GM23338 (cell line): Measurements from ENCODE around the gene LDLR. TPM values are rescaled to one million over a fixed set of nuclear protein-coding genes. Genes with fewer than 3 reads are reported as not detected.
"Not testable (repeated sequence)": the region's sequence is repeated elsewhere in the genome, so short reads cannot be mapped to it uniquely, and the experiment has no call there.

ENCODE experiments used
- ATAC-seq: fragments of 200-7000 bp; cut with Tn5 transposase; 3 replicates; pipeline ENCODE4 v1.9.1; 2020
- DNase-seq: peaks from one replicate; pipeline ENCODE4 v3.0.0-alpha.2; 2015; ENCODE audit warnings: low spot score
- H2AFZ ChIP-seq: fragments of 200-600 bp; sonication (generic); 2 replicates; pipeline ENCODE4 v1.8.0; 2016; ENCODE audit warnings: antibody characterized with exemption, mild to moderate bottlenecking, moderate library complexity
- H3F3A ChIP-seq: fragments of 200-600 bp; sonication (generic); replicated peaks from 2 replicates; pipeline ENCODE4 v1.8.0; 2017; ENCODE audit warnings: antibody characterized with exemption, mixed run types, low read depth
- H3K27ac ChIP-seq: fragments of 200-600 bp; sonication (generic); 2 replicates; pipeline ENCODE4 v1.6.1; 2016; ENCODE audit warnings: low read depth
- H3K27me3 ChIP-seq: fragments of 200-600 bp; sonication (generic); 2 replicates; pipeline ENCODE4 v1.8.0; 2016; ENCODE audit warnings: mild to moderate bottlenecking, mixed run types, moderate library complexity; ENCODE audit not compliant: insufficient read depth
- H3K36me3 ChIP-seq: fragments of 200-600 bp; sonication (generic); 2 replicates; pipeline ENCODE4 v1.8.0; 2016; ENCODE audit warnings: mild to moderate bottlenecking; ENCODE audit not compliant: insufficient read depth
- H3K4me1 ChIP-seq: fragments of 200-600 bp; sonication (generic); 2 replicates; pipeline ENCODE4 v1.8.0; 2016; ENCODE audit warnings: mild to moderate bottlenecking, moderate library complexity; ENCODE audit not compliant: insufficient read depth
- H3K4me2 ChIP-seq: fragments of 200-600 bp; sonication (generic); 2 replicates; pipeline ENCODE4 v1.7.1; 2017; ENCODE audit warnings: mixed run types
- H3K4me3 ChIP-seq: fragments of 200-600 bp; sonication (generic); 2 replicates; pipeline ENCODE4 v1.6.1; 2016; ENCODE audit warnings: mixed run types
- H3K79me2 ChIP-seq: fragments of 200-600 bp; sonication (generic); replicated peaks from 2 replicates; pipeline ENCODE4 v1.8.0; 2017; ENCODE audit warnings: mild to moderate bottlenecking; ENCODE audit not compliant: insufficient read depth
- H3K9me2 ChIP-seq: fragments of 200-600 bp; sonication (generic); 2 replicates; pipeline ENCODE4 v1.8.0; 2017; ENCODE audit not compliant: insufficient read depth
- H4K20me1 ChIP-seq: fragments of 200-600 bp; sonication (generic); replicated peaks from 2 replicates; pipeline ENCODE4 v1.8.0; 2017; ENCODE audit warnings: mild to moderate bottlenecking; ENCODE audit not compliant: insufficient read depth
- H3K27ac Mint-ChIP-seq: 2 replicates; pipeline ENCODE4 v1.8.0; 2020; ENCODE audit warnings: inconsistent platforms, mild to moderate bottlenecking, moderate library complexity, mixed read lengths
- H3K27me3 Mint-ChIP-seq: 3 replicates; pipeline ENCODE4 v1.8.0; 2022; ENCODE audit warnings: low read depth, mild to moderate bottlenecking, moderate library complexity, mixed read lengths, inconsistent platforms; ENCODE audit not compliant: insufficient read depth, poor library complexity
- H3K36me3 Mint-ChIP-seq: 3 replicates; pipeline ENCODE4 v1.8.0; 2021; ENCODE audit warnings: low read depth, mild to moderate bottlenecking, inconsistent platforms, moderate library complexity, mixed read lengths
- H3K4me1 Mint-ChIP-seq: 3 replicates; pipeline ENCODE4 v1.8.0; 2020; ENCODE audit warnings: mild to moderate bottlenecking, inconsistent platforms, mixed read lengths
- H3K4me3 Mint-ChIP-seq: 3 replicates; pipeline ENCODE4 v1.8.0; 2021; ENCODE audit warnings: moderate library complexity, mild to moderate bottlenecking, inconsistent platforms, mixed read lengths
- H3K9me3 Mint-ChIP-seq: 3 replicates; pipeline ENCODE4 v1.8.0; 2020; ENCODE audit warnings: moderate library complexity, mild to moderate bottlenecking, inconsistent platforms, mixed read lengths
- EZH2 ChIP-seq: fragments of 200-600 bp; sonication (generic); IDR thresholded peaks from one replicate; pipeline ENCODE4 v1.8.0; 2017; ENCODE audit warnings: antibody characterized with exemption, mild to moderate bottlenecking, low read depth; ENCODE audit not compliant: unreplicated experiment
- NANOG ChIP-seq: IDR thresholded peaks from 2 replicates; pipeline ENCODE4 v1.6.1; 2016; ENCODE audit warnings: antibody characterized with exemption, borderline replicate concordance
- POLR2AphosphoS5 ChIP-seq: IDR thresholded peaks from 2 replicates; pipeline ENCODE4 v1.6.1; 2016; ENCODE audit warnings: antibody characterized with exemption, low read depth
- ZNF331 ChIP-seq: fragments of 250-450 bp; sonication (Bioruptor Pico); IDR thresholded peaks from 2 replicates; pipeline ENCODE4 v1.5.0; 2020; ENCODE audit warnings: low read depth, mild to moderate bottlenecking, moderate library complexity
- polyA plus RNA-seq: library from polyadenylated mRNA; unstranded; fragments of >200 nt; fragmentation: Nextera tagmentation; extraction: Ambion mirVana; gene quantifications from 2 replicates; pipeline ENCODE4 v1.2.1, GENCODE V29; 2016
- total RNA-seq: library from RNA; depleted of rRNA; stranded (reverse); fragments of >200 nt; shearing (Covaris generic); gene quantifications from 2 replicates; pipeline ENCODE4 v1.2.3, GENCODE V29; 2014
- TF ChIP-seq, protein P1 (sequence below): IDR thresholded peaks from 2 replicates; pipeline ENCODE4 v1.6.1; 2016; ENCODE audit warnings: antibody characterized with exemption
- TF ChIP-seq, protein P2 (sequence below), 2 experiments: fragments of 200-600 bp in 1 of 2; sonication (generic) in 1 of 2; conservative IDR thresholded peaks; 2 replicates each; pipeline versions ENCODE4 v1.5.1 to v1.6.1; 2016 to 2017; ENCODE audit warnings: antibody characterized with exemption in 2 of 2, low read depth in 2 of 2, mild to moderate bottlenecking in 2 of 2, moderate library complexity in 1 of 2
- TF ChIP-seq, protein P3 (sequence below): fragments of 250-450 bp; sonication (Bioruptor Pico); IDR thresholded peaks from 2 replicates; pipeline ENCODE4 v1.5.0; 2020; ENCODE audit warnings: mild to moderate bottlenecking, moderate library complexity

Gene LDLR
- total and polyA plus RNA-seq, 2 experiments from 2014 or later: 57.6 to 180 TPM

DNA sequence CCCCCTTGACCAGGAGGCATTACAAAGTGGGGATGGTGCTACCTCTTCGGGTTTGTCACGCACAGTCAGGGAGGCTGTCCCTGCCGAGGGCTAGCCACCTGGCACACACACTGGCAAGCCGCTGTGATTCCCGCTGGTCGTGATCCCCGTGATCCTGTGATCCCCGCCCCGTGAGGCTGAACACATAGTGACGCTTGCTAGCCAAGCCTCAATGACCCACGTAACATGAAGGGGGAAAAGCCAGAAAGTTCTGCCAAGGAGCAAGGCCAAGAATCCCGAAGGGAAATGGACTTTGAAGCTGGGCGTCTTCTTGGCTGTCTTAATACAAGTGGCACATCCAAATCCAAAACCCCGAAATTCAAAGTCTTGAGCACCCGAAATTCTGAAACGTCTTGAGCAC is 13.7 kb downstream of the LDLR start (continued):
- TF ChIP-seq, protein P1, sequence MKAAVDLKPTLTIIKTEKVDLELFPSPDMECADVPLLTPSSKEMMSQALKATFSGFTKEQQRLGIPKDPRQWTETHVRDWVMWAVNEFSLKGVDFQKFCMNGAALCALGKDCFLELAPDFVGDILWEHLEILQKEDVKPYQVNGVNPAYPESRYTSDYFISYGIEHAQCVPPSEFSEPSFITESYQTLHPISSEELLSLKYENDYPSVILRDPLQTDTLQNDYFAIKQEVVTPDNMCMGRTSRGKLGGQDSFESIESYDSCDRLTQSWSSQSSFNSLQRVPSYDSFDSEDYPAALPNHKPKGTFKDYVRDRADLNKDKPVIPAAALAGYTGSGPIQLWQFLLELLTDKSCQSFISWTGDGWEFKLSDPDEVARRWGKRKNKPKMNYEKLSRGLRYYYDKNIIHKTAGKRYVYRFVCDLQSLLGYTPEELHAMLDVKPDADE: no peak
- no peak for TF ChIP-seq NANOG

DNA sequence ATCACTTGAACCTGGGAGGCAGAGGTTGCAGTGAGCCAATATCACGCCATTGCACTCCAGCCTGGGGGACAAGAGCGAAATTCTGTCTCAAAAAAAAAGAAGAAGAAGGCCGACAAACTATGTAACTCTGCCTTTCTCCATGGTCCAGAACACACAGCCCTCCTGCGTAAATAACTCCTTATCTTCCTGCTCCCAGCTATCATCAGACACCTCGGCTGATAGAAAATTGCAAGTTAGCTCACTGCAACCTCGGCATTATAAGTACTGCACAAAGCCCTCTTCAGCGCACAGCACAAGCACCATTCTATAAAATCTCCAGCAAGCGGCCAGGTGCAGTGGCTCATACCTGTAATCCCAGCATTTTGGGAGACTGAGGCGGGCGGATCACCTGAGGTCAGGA is 14.4 kb downstream of the LDLR start:
- H4K20me1 ChIP-seq: peaks cover 64% of the 10 kb centered on the region
- not testable (repeated sequence) for H3K4me1 Mint-ChIP-seq, H3K27me3 Mint-ChIP-seq, H3K27ac ChIP-seq, H3K4me2 ChIP-seq, H2AFZ ChIP-seq, H3K4me3 ChIP-seq, H3K9me3 Mint-ChIP-seq, H3K4me1 ChIP-seq, ATAC-seq, H3K9me2 ChIP-seq, H3K27me3 ChIP-seq, H3K27ac Mint-ChIP-seq, H3K4me3 Mint-ChIP-seq, DNase-seq
- peaks cover 89% of the 10 kb centered on the region for H3K79me2 ChIP-seq
- peaks cover 79% of the 10 kb centered on the region for H3F3A ChIP-seq
- peaks cover 98% of the 10 kb centered on the region for H3K36me3 Mint-ChIP-seq
- H3K36me3 ChIP-seq: peaks cover 99% of the 10 kb centered on the region

DNA sequence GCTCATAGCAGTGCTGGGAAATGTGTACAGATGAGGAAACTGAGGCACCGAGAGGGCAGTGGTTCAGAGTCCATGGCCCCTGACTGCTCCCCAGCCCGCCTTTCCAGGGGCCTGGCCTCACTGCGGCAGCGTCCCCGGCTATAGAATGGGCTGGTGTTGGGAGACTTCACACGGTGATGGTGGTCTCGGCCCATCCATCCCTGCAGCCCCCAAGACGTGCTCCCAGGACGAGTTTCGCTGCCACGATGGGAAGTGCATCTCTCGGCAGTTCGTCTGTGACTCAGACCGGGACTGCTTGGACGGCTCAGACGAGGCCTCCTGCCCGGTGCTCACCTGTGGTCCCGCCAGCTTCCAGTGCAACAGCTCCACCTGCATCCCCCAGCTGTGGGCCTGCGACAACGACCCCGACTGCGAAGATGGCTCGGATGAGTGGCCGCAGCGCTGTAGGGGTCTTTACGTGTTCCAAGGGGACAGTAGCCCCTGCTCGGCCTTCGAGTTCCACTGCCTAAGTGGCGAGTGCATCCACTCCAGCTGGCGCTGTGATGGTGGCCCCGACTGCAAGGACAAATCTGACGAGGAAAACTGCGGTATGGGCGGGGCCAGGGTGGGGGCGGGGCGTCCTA is 15.9 kb downstream of the LDLR start:
- H3K36me3 Mint-ChIP-seq: peaks cover 98% of the 10 kb centered on the region
- peaks cover 83% of the 10 kb centered on the region for H3K79me2 ChIP-seq
- peak; percentile 39 for ATAC-seq
- no peak for TF ChIP-seq POLR2AphosphoS5
- TF ChIP-seq, protein P2, sequence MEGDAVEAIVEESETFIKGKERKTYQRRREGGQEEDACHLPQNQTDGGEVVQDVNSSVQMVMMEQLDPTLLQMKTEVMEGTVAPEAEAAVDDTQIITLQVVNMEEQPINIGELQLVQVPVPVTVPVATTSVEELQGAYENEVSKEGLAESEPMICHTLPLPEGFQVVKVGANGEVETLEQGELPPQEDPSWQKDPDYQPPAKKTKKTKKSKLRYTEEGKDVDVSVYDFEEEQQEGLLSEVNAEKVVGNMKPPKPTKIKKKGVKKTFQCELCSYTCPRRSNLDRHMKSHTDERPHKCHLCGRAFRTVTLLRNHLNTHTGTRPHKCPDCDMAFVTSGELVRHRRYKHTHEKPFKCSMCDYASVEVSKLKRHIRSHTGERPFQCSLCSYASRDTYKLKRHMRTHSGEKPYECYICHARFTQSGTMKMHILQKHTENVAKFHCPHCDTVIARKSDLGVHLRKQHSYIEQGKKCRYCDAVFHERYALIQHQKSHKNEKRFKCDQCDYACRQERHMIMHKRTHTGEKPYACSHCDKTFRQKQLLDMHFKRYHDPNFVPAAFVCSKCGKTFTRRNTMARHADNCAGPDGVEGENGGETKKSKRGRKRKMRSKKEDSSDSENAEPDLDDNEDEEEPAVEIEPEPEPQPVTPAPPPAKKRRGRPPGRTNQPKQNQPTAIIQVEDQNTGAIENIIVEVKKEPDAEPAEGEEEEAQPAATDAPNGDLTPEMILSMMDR (conservative IDR thresholded peaks at IDR 0.05; ENCODE audit: low read depth in 2 of 2): no peak
- TF ChIP-seq EZH2: no peak
- TF ChIP-seq, protein P3, sequence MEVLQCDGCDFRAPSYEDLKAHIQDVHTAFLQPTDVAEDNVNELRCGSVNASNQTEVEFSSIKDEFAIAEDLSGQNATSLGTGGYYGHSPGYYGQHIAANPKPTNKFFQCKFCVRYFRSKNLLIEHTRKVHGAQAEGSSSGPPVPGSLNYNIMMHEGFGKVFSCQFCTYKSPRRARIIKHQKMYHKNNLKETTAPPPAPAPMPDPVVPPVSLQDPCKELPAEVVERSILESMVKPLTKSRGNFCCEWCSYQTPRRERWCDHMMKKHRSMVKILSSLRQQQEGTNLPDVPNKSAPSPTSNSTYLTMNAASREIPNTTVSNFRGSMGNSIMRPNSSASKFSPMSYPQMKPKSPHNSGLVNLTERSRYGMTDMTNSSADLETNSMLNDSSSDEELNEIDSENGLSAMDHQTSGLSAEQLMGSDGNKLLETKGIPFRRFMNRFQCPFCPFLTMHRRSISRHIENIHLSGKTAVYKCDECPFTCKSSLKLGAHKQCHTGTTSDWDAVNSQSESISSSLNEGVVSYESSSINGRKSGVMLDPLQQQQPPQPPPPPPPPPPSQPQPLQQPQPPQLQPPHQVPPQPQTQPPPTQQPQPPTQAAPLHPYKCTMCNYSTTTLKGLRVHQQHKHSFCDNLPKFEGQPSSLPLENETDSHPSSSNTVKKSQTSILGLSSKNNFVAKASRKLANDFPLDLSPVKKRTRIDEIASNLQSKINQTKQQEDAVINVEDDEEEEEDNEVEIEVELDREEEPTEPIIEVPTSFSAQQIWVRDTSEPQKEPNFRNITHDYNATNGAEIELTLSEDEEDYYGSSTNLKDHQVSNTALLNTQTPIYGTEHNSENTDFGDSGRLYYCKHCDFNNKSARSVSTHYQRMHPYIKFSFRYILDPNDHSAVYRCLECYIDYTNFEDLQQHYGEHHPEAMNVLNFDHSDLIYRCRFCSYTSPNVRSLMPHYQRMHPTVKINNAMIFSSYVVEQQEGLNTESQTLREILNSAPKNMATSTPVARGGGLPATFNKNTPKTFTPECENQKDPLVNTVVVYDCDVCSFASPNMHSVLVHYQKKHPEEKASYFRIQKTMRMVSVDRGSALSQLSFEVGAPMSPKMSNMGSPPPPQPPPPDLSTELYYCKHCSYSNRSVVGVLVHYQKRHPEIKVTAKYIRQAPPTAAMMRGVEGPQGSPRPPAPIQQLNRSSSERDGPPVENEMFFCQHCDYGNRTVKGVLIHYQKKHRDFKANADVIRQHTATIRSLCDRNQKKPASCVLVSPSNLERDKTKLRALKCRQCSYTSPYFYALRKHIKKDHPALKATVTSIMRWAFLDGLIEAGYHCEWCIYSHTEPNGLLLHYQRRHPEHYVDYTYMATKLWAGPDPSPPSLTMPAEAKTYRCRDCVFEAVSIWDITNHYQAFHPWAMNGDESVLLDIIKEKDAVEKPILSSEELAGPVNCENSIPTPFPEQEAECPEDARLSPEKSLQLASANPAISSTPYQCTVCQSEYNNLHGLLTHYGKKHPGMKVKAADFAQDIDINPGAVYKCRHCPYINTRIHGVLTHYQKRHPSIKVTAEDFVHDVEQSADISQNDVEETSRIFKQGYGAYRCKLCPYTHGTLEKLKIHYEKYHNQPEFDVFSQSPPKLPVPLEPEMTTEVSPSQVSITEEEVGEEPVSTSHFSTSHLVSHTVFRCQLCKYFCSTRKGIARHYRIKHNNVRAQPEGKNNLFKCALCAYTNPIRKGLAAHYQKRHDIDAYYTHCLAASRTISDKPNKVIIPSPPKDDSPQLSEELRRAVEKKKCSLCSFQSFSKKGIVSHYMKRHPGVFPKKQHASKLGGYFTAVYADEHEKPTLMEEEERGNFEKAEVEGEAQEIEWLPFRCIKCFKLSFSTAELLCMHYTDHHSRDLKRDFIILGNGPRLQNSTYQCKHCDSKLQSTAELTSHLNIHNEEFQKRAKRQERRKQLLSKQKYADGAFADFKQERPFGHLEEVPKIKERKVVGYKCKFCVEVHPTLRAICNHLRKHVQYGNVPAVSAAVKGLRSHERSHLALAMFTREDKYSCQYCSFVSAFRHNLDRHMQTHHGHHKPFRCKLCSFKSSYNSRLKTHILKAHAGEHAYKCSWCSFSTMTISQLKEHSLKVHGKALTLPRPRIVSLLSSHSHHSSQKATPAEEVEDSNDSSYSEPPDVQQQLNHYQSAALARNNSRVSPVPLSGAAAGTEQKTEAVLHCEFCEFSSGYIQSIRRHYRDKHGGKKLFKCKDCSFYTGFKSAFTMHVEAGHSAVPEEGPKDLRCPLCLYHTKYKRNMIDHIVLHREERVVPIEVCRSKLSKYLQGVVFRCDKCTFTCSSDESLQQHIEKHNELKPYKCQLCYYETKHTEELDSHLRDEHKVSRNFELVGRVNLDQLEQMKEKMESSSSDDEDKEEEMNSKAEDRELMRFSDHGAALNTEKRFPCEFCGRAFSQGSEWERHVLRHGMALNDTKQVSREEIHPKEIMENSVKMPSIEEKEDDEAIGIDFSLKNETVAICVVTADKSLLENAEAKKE (CRISPR knock-in tag): no peak
- TF ChIP-seq ZNF331 (CRISPR knock-in tag): no peak
- TF ChIP-seq, protein P1: no peak

More for the DNA sequence above, 15.9 kb downstream of the LDLR start:
- no peak for DNase-seq
- peak overlapping the region; percentile 63; the same call in 1 of the 2 replicates for H3K27ac ChIP-seq
- H3K27me3 Mint-ChIP-seq: peaks cover 5% of the 10 kb centered on the region
- H2AFZ ChIP-seq: no peak overlapping the region
- H3K9me2 ChIP-seq: no peaks in the 10 kb centered on the region
- H4K20me1 ChIP-seq: peaks cover 62% of the 10 kb centered on the region
- no peaks in the 10 kb centered on the region for H3K9me3 Mint-ChIP-seq
- no peak overlapping the region for H3K4me3 Mint-ChIP-seq
- no peaks in the 10 kb centered on the region for H3K4me1 Mint-ChIP-seq
- no peak overlapping the region for H3K4me3 ChIP-seq
- H3K4me2 ChIP-seq: no peak overlapping the region
- peaks cover 77% of the 10 kb centered on the region for H3F3A ChIP-seq
- peaks cover 99% of the 10 kb centered on the region for H3K36me3 ChIP-seq
- no peak overlapping the region for H3K27ac Mint-ChIP-seq
- H3K27me3 ChIP-seq: no peaks in the 10 kb centered on the region
- H3K4me1 ChIP-seq: no peaks in the 10 kb centered on the region
